ENCODE data around the gene A4GALT.

- TF ChIP-seq POLR2AphosphoS5 (IDR thresholded peaks at IDR 0.05) (no peak), CTCF (IDR thresholded peaks at IDR 0.05) (no peak), POLR2A (IDR thresholded peaks at IDR 0.05) (no peak)
These were observed 48.5 kb upstream of the A4GALT start for GRCh38 chr22:42769238-42769573.
